ENCODE measurements around the gene C2orf76. TPM values are rescaled to one million over a fixed set of nuclear protein-coding genes. Genes with fewer than 3 reads are reported as not detected.

C2orf76 gene
- total RNA-seq (1 to 10 TPM; 8.8 to 9.6 TPM), polyA plus RNA-seq (10 to 100 TPM; 19.6 to 28.0 TPM)

DNA sequence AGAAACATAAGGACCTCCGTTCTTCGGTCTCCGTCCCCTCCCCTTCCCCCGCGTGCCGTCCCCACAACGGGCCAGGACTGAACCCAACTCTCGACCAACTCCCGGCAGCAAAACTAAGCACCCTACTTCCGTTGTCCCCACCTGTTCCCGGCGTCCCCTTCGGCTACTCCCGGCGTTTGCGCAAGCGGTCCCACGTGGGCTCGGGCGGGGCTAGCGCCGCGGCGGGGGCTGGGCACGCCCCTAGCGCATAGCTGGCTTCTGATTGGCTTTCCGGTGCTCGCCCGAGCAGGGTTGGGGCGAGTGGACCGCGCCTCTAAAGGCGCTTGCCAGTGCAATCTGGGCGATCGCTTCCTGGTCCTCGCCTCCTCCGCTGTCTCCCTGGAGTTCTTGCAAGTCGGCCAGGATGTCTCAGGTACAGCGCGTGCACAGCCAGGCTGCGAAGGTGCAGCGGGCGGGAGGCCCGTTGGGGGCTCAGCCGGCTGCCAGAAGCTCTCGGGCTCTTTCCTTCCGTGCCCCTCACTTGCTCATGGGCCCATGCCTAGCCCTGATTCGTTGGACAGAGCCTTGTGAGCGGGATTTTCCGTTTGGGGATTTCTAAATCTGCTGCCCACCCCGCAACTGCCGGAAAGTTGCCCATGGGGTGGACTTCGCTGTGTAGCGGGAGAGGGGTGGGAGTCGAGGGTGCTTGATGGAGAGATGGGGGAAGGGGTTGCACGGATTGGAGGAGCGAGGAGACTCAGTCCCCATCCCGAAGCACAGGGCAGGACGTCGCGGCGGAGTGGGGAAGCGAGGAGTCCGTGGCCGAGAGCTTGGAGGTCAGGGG, at the start of gene C2orf76, which contains the start of gene DBI:
Gene C2orf76 (minus strand): TSS at position 186 of the 823 bp plus-strand sequence. CDS start 26,875 bp downstream, outside the sequence.
Gene DBI (plus strand): TSS at position 329 of the 823 bp plus-strand sequence. CDS start 75 bp downstream, at position 404.
- CTCF ChIA-PET (ENCODE audit: partially characterized antibody) = interaction anchor here (0.7 to 2.2 kb wide), 4 partner anchors 23 to 1553 kb away, joined by 3 to 7 read pairs (median 3); partner anchors contain the start of gene DDX18
- H3K4me1 Mint-ChIP-seq = peaks cover 32 to 52% (median 40%) of the 10 kb centered on the region in 4 donors
- Histone ChIP-seq H3K9me3 (ENCODE audit: control insufficient read depth in 1 of 2, low read length in 2 of 2) (no peaks in the 10 kb centered on the region), H3K4me3 (ENCODE audit: low read length in 2 of 2) (peak within 1 kb of the TSS; percentile 95 to 97), H3K4me1 (ENCODE audit: insufficient read depth, low read length) (peaks cover 31% of the 10 kb centered on the region), H3K27me3 (ENCODE audit: insufficient read depth, low read length) (no peaks in the 10 kb centered on the region), H3K36me3 (ENCODE audit: insufficient read depth, low read length) (peaks cover 20% of the 10 kb centered on the region), H3K27ac (ENCODE audit: low read depth, low read length) (peak within 1 kb of the TSS; percentile 92)
- peak; percentile 89 to 90 (median 89) for DNase-seq
- peak within 1 kb of the TSS; percentile 94 to 99 (median 96) for H3K4me3 Mint-ChIP-seq
- H3K27ac Mint-ChIP-seq = peak within 1 kb of the TSS; percentile 89 to 98 (median 94)
- H3K9me3 Mint-ChIP-seq = peaks cover 0 to 2% (median 0%) of the 10 kb centered on the region in 8 donors
- H3K27me3 Mint-ChIP-seq = no peaks in the 10 kb centered on the region
- POLR2A ChIA-PET (ENCODE audit: partially characterized antibody) = interaction anchor here (0.8 to 1.6 kb wide), 8 partner anchors 10 to 1552 kb away, joined by 3 to 11 read pairs (median 4); partner anchors contain the start of genes CCDC93, DDX18 and TMEM177
- intact Hi-C loops (cut with micrococcal nuclease) = loop anchor here (1.0 to 5.0 kb wide), 5 partner anchors 312 to 1553 kb away; partner anchors contain the start of genes CCDC93, DDX18 and TMEM177
- H3K36me3 Mint-ChIP-seq = peaks cover 34 to 45% of the 10 kb centered on the region in 2 donors

DNA sequence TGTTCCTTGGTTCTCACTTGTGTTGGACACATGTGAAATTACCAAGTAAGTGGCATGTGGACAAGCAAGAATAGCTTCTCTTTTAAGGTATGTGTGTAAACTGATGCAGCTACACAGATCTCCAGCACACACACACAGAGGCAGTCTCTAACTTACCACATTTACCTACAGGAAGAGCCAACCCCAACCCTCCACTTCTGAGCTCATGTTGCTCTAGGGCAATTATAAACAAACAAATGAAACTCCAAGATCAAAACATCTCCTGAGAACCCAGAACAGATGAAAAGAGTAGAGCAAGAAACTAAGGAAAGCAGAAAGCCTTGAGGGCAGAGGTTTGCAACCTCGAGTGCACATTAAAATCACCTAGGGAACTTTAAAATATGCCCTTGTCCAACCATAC, 49.0 kb upstream of the C2orf76 start:
- no peak overlapping the region for H3K27ac ChIP-seq (ENCODE audit: low read depth, low read length)
- intact Hi-C loops (cut with micrococcal nuclease) = no loop called here
- H3K36me3 Mint-ChIP-seq = no peaks in the 10 kb centered on the region
- H3K4me1 ChIP-seq (ENCODE audit: insufficient read depth, low read length) = no peaks in the 10 kb centered on the region
- no peaks in the 10 kb centered on the region for H3K36me3 ChIP-seq (ENCODE audit: insufficient read depth, low read length)
- no peaks in the 10 kb centered on the region for H3K9me3 ChIP-seq (ENCODE audit: control insufficient read depth in 1 of 2, low read length in 2 of 2)
- no peak overlapping the region for H3K4me3 Mint-ChIP-seq
- no peaks in the 10 kb centered on the region for H3K27me3 ChIP-seq (ENCODE audit: insufficient read depth, low read length)
- no peaks in the 10 kb centered on the region for H3K4me1 Mint-ChIP-seq
- no peak for DNase-seq
- no peak overlapping the region for H3K27ac Mint-ChIP-seq
- ChIA-PET CTCF (ENCODE audit: partially characterized antibody) (interaction anchor here (1.3 kb wide), 1 partner anchor 9 kb away, joined by 5 read pairs; no protein-coding TSS in a partner anchor), POLR2A (ENCODE audit: partially characterized antibody) (no interaction called here)
- peaks cover 15 to 17% of the 10 kb centered on the region in 2 donors for H3K27me3 Mint-ChIP-seq
- H3K4me3 ChIP-seq (ENCODE audit: low read length in 2 of 2) = no peak overlapping the region
- H3K9me3 Mint-ChIP-seq = peaks cover 0 to 1% (median 0%) of the 10 kb centered on the region in 8 donors

DNA sequence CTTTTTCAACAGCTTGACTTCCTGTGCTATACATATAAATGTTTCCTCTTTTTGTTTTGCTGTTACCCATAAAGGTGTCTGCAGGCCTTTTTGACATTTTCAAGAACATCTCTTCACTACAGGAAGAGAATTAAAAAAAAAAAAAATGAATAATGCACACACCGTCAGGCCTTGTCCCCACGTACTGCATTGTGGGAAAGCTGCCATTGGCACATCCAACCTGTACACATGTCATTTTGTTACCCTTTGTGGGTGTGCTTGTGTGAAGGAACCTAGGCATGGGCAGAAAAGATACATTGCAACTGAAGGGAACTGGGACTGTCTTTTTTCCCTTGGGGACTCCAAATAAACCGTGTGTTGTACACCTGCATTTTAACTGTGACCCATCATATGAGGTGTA, 48.3 kb upstream of the C2orf76 start:
- Mint-ChIP-seq H3K4me3 (no peak overlapping the region), H3K27me3 (peaks cover 14 to 18% of the 10 kb centered on the region in 2 donors)

DNA sequence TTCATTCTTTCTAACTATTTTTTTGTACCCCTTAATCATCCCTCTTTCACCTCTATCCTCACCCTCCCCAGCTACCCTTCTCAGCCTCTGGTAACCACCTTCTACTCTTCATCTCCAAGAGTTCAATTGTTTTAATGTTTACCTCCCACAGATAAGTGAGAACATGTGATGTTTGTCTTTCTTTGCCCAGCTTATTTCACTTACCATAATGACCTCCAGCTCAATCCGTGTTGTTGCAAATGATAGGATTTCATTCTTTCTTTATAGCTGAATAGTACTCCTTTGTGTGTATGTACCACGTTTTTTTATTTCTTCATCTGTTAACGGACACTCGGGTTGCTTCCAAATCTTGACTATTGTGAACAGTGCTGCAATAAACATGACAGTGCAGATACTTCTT, 42.9 kb upstream of the C2orf76 start:
- Mint-ChIP-seq H3K4me3 (no peak overlapping the region), H3K4me1 (no peaks in the 10 kb centered on the region), H3K36me3 (no peaks in the 10 kb centered on the region), H3K9me3 (peaks cover 0 to 2% (median 0%) of the 10 kb centered on the region in 8 donors), H3K27me3 (peaks cover 5 to 9% of the 10 kb centered on the region in 2 donors), H3K27ac (peak overlapping the region in 1 of 7 donors; percentile 15)
- intact Hi-C loops (cut with micrococcal nuclease) = loop anchor here (5.0 kb wide), 2 partner anchors 68 to 1273 kb away; no protein-coding TSS in a partner anchor
- no peak overlapping the region for H3K27ac ChIP-seq (ENCODE audit: low read depth, low read length)
- no peak for DNase-seq
- H3K4me1 ChIP-seq (ENCODE audit: insufficient read depth, low read length) = no peaks in the 10 kb centered on the region
- no peaks in the 10 kb centered on the region for H3K27me3 ChIP-seq (ENCODE audit: insufficient read depth, low read length)
- H3K4me3 ChIP-seq (ENCODE audit: low read length in 2 of 2) = no peak overlapping the region
- H3K9me3 ChIP-seq (ENCODE audit: control insufficient read depth in 1 of 2, low read length in 2 of 2) = no peaks in the 10 kb centered on the region
- H3K36me3 ChIP-seq (ENCODE audit: insufficient read depth, low read length) = no peaks in the 10 kb centered on the region
- POLR2A ChIA-PET (ENCODE audit: partially characterized antibody) = no interaction called here
- CTCF ChIA-PET (ENCODE audit: partially characterized antibody) = interaction anchor here (0.7 to 0.9 kb wide), 3 partner anchors 8 to 238 kb away, joined by 3 to 6 read pairs (median 3); no protein-coding TSS in a partner anchor

More for the DNA sequence above, 48.3 kb upstream of the C2orf76 start:
- POLR2A ChIA-PET (ENCODE audit: partially characterized antibody) = no interaction called here
- H3K27me3 ChIP-seq (ENCODE audit: insufficient read depth, low read length) = no peaks in the 10 kb centered on the region
- H3K27ac ChIP-seq (ENCODE audit: low read depth, low read length) = no peak overlapping the region
- CTCF ChIA-PET (ENCODE audit: partially characterized antibody) = interaction anchor here (1.4 kb wide), 1 partner anchor 8 kb away, joined by 5 read pairs; no protein-coding TSS in a partner anchor
- H3K9me3 Mint-ChIP-seq = peaks cover 0 to 1% (median 0%) of the 10 kb centered on the region in 8 donors
- H3K4me3 ChIP-seq (ENCODE audit: low read length in 2 of 2) = no peak overlapping the region
- intact Hi-C loops (cut with micrococcal nuclease) = no loop called here
- no peaks in the 10 kb centered on the region for H3K36me3 Mint-ChIP-seq
- DNase-seq = no peak
- H3K4me1 ChIP-seq (ENCODE audit: insufficient read depth, low read length) = no peaks in the 10 kb centered on the region
- H3K4me1 Mint-ChIP-seq = no peaks in the 10 kb centered on the region
- no peaks in the 10 kb centered on the region for H3K9me3 ChIP-seq (ENCODE audit: control insufficient read depth in 1 of 2, low read length in 2 of 2)
- H3K27ac Mint-ChIP-seq = no peak overlapping the region
- no peaks in the 10 kb centered on the region for H3K36me3 ChIP-seq (ENCODE audit: insufficient read depth, low read length)

DNA sequence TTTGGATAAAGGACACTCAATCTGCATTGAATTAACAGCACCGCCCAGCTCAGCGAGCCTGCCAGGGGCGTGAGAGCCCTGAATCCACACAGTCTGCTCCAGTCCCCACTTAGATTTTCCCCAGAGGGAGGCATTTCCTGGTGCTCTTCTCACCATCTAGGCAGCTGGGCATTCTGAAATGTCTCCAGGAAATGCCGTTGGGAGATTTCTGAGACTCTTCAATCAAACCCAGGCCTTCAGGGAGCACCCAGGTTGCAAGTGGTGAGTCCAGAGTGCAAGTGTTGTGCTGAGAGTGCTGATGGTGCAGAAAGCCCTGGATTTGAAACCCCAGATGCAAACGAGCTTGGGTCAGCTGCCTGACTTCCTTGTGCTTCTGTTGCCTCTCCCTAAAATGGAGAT, 41.6 kb upstream of the C2orf76 start:
- Mint-ChIP-seq H3K27ac (no peak overlapping the region), H3K36me3 (no peaks in the 10 kb centered on the region), H3K4me3 (no peak overlapping the region), H3K4me1 (no peaks in the 10 kb centered on the region), H3K27me3 (peaks cover 2 to 4% of the 10 kb centered on the region in 2 donors), H3K9me3 (peaks cover 0 to 2% (median 0%) of the 10 kb centered on the region in 8 donors)
- Histone ChIP-seq H3K4me3 (ENCODE audit: low read length in 2 of 2) (no peak overlapping the region), H3K4me1 (ENCODE audit: insufficient read depth, low read length) (no peaks in the 10 kb centered on the region), H3K27me3 (ENCODE audit: insufficient read depth, low read length) (no peaks in the 10 kb centered on the region), H3K36me3 (ENCODE audit: insufficient read depth, low read length) (no peaks in the 10 kb centered on the region), H3K27ac (ENCODE audit: low read depth, low read length) (no peak overlapping the region), H3K9me3 (ENCODE audit: control insufficient read depth in 1 of 2, low read length in 2 of 2) (no peaks in the 10 kb centered on the region)
- POLR2A ChIA-PET (ENCODE audit: partially characterized antibody) = no interaction called here
- intact Hi-C loops (cut with micrococcal nuclease) = loop anchor here (5.0 kb wide), 2 partner anchors 69 to 1274 kb away; no protein-coding TSS in a partner anchor
- no peak for DNase-seq
- CTCF ChIA-PET (ENCODE audit: partially characterized antibody) = no interaction called here

DNA sequence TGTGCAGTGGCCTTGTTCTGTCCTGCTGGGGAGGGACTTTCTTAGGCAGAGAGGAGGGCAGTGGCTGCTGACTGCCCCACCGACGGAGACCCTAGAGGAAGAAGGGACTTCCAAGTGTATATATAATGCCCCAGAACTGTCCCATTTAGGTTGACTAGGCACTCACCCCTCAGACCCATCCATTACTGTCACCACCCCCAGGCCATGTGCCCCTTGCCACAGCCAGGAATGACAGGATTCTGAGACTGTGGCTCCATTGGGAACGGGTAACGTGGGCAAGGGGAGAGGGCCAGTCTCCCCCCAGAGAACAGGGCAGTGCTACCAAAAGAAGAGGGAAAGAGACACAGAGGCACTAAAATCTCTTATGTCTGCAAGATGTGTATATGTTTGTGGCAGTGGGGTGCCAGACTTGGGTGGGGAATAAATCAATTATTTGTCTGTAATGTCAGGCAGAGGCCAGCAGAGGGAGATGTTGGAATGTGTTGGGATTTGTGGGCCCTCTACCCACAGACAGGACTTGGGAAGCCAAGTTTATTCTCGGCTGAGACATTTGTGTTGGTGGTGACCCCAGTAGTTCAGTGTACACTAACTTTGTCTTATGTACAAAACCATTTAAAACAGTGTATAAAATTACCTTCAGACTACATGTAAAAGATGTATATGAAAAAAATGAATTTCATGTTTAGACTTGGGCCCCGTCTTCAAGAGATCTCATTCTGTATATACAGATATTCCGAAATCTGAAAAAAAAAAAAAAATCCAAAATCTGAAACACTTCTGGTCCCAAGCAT, 41.0 kb upstream of the C2orf76 start:
- Mint-ChIP-seq H3K27ac (no peak overlapping the region), H3K36me3 (no peaks in the 10 kb centered on the region), H3K4me3 (no peak overlapping the region), H3K27me3 (peaks cover 2 to 6% of the 10 kb centered on the region in 2 donors), H3K4me1 (no peaks in the 10 kb centered on the region), H3K9me3 (peaks cover 0 to 2% (median 0%) of the 10 kb centered on the region in 8 donors)
- CTCF ChIA-PET (ENCODE audit: partially characterized antibody) = interaction anchor here (1.7 kb wide), 1 partner anchor 7 kb away, joined by 5 read pairs; no protein-coding TSS in a partner anchor
- Histone ChIP-seq H3K36me3 (ENCODE audit: insufficient read depth, low read length) (no peaks in the 10 kb centered on the region), H3K4me3 (ENCODE audit: low read length in 2 of 2) (no peak overlapping the region), H3K4me1 (ENCODE audit: insufficient read depth, low read length) (no peaks in the 10 kb centered on the region), H3K27me3 (ENCODE audit: insufficient read depth, low read length) (no peaks in the 10 kb centered on the region), H3K27ac (ENCODE audit: low read depth, low read length) (no peak overlapping the region), H3K9me3 (ENCODE audit: control insufficient read depth in 1 of 2, low read length in 2 of 2) (no peaks in the 10 kb centered on the region)
- intact Hi-C loops (cut with micrococcal nuclease) = loop anchor here (5.0 kb wide), 2 partner anchors 70 to 1275 kb away; no protein-coding TSS in a partner anchor
- DNase-seq = peak in 3 of 5 donors; percentile 10 to 18 (median 11)
- POLR2A ChIA-PET (ENCODE audit: partially characterized antibody) = no interaction called here
